MM.1S (cell line): ENCODE measurements around the gene F3.

Source experiments
- DNase-seq: peaks from one replicate; pipeline ENCODE4 v3.0.0-alpha.2; 2015
- H2AFZ ChIP-seq: fragments of 300-600 bp; sonication (generic); 2 replicates; pipeline ENCODE4 v1.6.0; 2016; ENCODE audit warnings: antibody characterized with exemption, low read length
- H3F3A ChIP-seq: fragments of 300-600 bp; sonication (generic); 2 replicates; pipeline ENCODE4 v1.6.1; 2016; ENCODE audit warnings: mild to moderate bottlenecking, antibody characterized with exemption, low read length, moderate library complexity, mixed read lengths; ENCODE audit not compliant: insufficient read depth
- H3K27ac ChIP-seq: fragments of 300-600 bp; sonication (generic); 2 replicates; pipeline ENCODE4 v1.5.1; 2016; ENCODE audit warnings: mild to moderate bottlenecking, low read length
- H3K27me3 ChIP-seq: fragments of 300-600 bp; sonication (generic); replicated peaks from 2 replicates; pipeline ENCODE4 v1.6.0; 2016; ENCODE audit warnings: low read length; ENCODE audit not compliant: insufficient read depth
- H3K36me3 ChIP-seq: fragments of 300-600 bp; sonication (generic); replicated peaks from 2 replicates; pipeline ENCODE4 v1.6.1; 2016; ENCODE audit warnings: mild to moderate bottlenecking, low read length, mixed read lengths; ENCODE audit not compliant: insufficient read depth
- H3K4me1 ChIP-seq: fragments of 300-600 bp; sonication (generic); 2 replicates; pipeline ENCODE4 v1.6.1; 2016; ENCODE audit warnings: low read length, mixed read lengths
- H3K4me2 ChIP-seq: fragments of 300-600 bp; sonication (generic); 2 replicates; pipeline ENCODE4 v1.6.0; 2016; ENCODE audit warnings: low read depth, low read length
- H3K4me3 ChIP-seq: fragments of 300-600 bp; sonication (generic); 2 replicates; pipeline ENCODE4 v1.5.1; 2016; ENCODE audit warnings: low read length, mixed read lengths
- H3K79me2 ChIP-seq: fragments of 300-600 bp; sonication (generic); 2 replicates; pipeline ENCODE4 v1.6.1; 2016; ENCODE audit warnings: mixed run types, low read length, mixed read lengths
- H3K9ac ChIP-seq: fragments of 300-600 bp; sonication (generic); 2 replicates; pipeline ENCODE4 v1.6.1; 2016; ENCODE audit warnings: low read length, mixed read lengths
- H3K9me2 ChIP-seq: fragments of 300-600 bp; sonication (generic); replicated peaks from 2 replicates; pipeline ENCODE4 v1.6.1; 2016; ENCODE audit warnings: mild to moderate bottlenecking, low read length, mixed read lengths; ENCODE audit not compliant: insufficient read depth
- H3K9me3 ChIP-seq: fragments of 300-600 bp; sonication (generic); replicated peaks from 2 replicates; pipeline ENCODE4 v1.6.1; 2016; ENCODE audit warnings: mild to moderate bottlenecking, low read length, mixed read lengths; ENCODE audit not compliant: insufficient read depth
- H4K20me1 ChIP-seq: fragments of 300-600 bp; sonication (generic); 2 replicates; pipeline ENCODE4 v1.6.1; 2016; ENCODE audit warnings: mild to moderate bottlenecking, low read length, moderate library complexity, mixed read lengths; ENCODE audit not compliant: insufficient read depth
- EZH2 ChIP-seq: fragments of 300-600 bp; sonication (generic); optimal IDR thresholded peaks from 2 replicates; pipeline ENCODE3; 2017; ENCODE audit warnings: low read depth, mild to moderate bottlenecking, antibody characterized with exemption, low read length, mixed read lengths
- EZH2phosphoT487 ChIP-seq: fragments of 300-600 bp; sonication (generic); IDR thresholded peaks from 2 replicates; pipeline ENCODE4 v1.6.1; 2018; ENCODE audit warnings: antibody characterized with exemption, low read length
- TF ChIP-seq, protein P1 (sequence below): fragments of 300-600 bp; sonication (generic); IDR thresholded peaks from 2 replicates; pipeline ENCODE4 v1.5.1; 2016; ENCODE audit warnings: antibody characterized with exemption, low read length, mixed read lengths

Gene F3

DNA sequence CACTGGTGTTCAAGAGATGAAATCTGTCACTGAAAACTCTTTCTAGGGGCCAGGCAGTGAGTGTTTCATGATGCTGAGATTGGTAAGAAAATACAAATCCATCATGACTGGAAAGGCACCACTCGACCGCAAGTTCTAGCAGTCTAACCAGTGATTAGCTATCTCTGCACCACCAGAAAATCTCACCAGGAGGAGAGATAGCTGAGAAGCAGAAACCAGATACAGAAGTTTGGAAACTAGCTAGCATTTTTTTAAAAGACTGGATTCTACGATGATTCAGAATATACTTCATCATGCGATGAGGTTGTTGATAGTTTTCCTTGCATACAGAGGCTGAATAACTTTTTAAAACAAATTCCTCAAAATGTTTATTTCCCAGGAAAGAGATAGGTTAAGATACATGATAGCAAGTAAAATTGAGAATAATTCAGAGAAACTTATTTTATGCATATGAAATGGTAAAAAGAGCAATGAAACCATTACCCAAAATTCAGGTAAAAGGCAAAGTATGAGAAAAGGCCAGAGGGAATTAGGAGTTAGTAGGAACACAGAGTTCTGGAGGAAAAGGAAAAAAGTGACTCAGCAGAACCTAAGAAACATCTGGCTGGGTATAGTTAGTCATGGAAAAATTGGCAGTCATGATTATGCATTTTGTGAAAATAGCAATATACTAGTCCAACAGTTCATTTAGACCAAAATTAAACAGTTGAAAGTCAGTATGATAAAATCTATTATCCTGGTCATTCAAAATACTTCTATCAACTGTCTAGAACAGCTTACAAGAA lies 3.3 kb upstream of the F3 start:
- Histone ChIP-seq H4K20me1 (no peaks in the 10 kb centered on the region), H3K4me2 (no peak overlapping the region), H3K79me2 (no peaks in the 10 kb centered on the region), H3K9ac (no peak overlapping the region), H3K27ac (no peak overlapping the region), H3K27me3 (no peaks in the 10 kb centered on the region), H3K9me2 (no peaks in the 10 kb centered on the region), H3K4me3 (no peak overlapping the region), H3F3A (no peaks in the 10 kb centered on the region), H3K36me3 (no peaks in the 10 kb centered on the region), H3K4me1 (no peaks in the 10 kb centered on the region), H2AFZ (no peak overlapping the region), H3K9me3 (no peaks in the 10 kb centered on the region)
- TF ChIP-seq, protein P1, sequence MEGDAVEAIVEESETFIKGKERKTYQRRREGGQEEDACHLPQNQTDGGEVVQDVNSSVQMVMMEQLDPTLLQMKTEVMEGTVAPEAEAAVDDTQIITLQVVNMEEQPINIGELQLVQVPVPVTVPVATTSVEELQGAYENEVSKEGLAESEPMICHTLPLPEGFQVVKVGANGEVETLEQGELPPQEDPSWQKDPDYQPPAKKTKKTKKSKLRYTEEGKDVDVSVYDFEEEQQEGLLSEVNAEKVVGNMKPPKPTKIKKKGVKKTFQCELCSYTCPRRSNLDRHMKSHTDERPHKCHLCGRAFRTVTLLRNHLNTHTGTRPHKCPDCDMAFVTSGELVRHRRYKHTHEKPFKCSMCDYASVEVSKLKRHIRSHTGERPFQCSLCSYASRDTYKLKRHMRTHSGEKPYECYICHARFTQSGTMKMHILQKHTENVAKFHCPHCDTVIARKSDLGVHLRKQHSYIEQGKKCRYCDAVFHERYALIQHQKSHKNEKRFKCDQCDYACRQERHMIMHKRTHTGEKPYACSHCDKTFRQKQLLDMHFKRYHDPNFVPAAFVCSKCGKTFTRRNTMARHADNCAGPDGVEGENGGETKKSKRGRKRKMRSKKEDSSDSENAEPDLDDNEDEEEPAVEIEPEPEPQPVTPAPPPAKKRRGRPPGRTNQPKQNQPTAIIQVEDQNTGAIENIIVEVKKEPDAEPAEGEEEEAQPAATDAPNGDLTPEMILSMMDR = no peak
- no peak for TF ChIP-seq EZH2
- TF ChIP-seq EZH2phosphoT487 = no peak
- DNase-seq = no peak

DNA sequence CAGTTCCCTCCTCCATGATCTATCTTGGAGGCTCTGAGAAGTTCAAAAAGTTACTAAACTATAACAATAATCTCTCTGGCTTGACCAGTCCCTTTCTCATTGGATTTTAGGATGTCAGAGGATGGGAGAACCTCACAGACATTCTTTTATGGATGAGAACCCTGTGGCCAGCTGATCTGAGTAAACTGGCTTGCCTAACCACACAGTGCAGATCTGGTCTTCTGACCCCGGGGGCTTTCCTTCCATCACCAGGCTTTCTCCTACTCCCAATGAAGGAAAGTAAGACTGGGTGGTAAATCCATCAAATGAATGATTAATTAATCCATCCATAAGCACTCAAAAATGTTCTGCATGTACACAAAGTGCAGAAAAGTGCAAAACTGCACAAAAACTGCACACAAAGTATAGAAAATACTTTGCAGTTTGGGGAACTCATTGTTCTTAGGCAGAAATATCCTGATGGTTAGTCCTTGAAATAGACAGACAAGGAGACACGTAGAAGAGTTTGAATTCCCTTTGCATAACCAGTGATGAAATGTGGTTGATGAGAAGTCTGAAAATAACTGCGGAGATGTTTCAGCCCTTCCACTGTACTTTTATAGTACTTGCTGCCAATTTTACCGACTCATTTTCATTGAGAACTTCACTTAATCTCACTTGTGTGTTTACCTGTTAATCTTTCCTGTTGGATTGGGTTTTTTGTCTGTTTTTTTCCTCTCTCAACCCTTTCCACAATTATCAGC lies 2.5 kb upstream of the F3 start:
- H3K79me2 ChIP-seq = no peaks in the 10 kb centered on the region
- DNase-seq = no peak

DNA sequence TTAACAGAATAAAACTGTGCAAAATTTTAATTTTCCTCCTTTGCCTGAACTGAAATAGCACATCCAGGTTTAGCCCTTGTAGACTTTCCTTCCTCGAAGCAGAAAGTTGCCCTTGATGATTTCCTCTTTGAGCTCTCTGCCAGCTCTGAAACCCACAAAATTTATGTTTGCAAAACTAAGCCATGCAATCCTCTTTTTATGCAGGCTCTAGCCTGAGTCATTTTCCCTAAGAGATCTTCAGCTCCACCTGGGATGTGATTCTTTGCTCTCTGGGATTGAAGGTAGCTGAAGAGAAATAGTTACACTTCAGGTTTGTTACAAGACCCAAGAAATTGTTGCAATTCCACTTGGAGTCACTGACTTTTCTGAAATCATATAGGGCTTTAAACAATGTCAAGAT lies 1.4 kb upstream of the F3 start:
- H3K4me2 ChIP-seq = peak overlapping the region; percentile 70; the same call in 1 of the 2 replicates
- no peak for DNase-seq
- no peaks in the 10 kb centered on the region for H3K9me2 ChIP-seq
- H3K9ac ChIP-seq = no peak overlapping the region
- no peak overlapping the region for H2AFZ ChIP-seq
- TF ChIP-seq EZH2 (no peak), EZH2phosphoT487 (no peak)
- TF ChIP-seq, protein P1 = no peak
- H3K4me3 ChIP-seq = 0 out of 2 replicates have a peak overlapping the region, but pooled peaks have one; percentile 71
- no peaks in the 10 kb centered on the region for H3K9me3 ChIP-seq
- H3K27me3 ChIP-seq = no peaks in the 10 kb centered on the region
- H3K79me2 ChIP-seq = no peaks in the 10 kb centered on the region
- no peaks in the 10 kb centered on the region for H3K4me1 ChIP-seq
- no peaks in the 10 kb centered on the region for H3F3A ChIP-seq
- H3K27ac ChIP-seq = no peak overlapping the region
- no peaks in the 10 kb centered on the region for H4K20me1 ChIP-seq
- H3K36me3 ChIP-seq = no peaks in the 10 kb centered on the region

More for the DNA sequence above, 2.5 kb upstream of the F3 start:
- Histone ChIP-seq H3K27me3 (no peaks in the 10 kb centered on the region), H3K4me1 (no peaks in the 10 kb centered on the region), H2AFZ (no peak overlapping the region), H3K4me2 (no peak overlapping the region), H3K9me2 (no peaks in the 10 kb centered on the region), H3K9me3 (no peaks in the 10 kb centered on the region), H3K27ac (no peak overlapping the region), H3K9ac (no peak overlapping the region), H4K20me1 (no peaks in the 10 kb centered on the region), H3F3A (no peaks in the 10 kb centered on the region), H3K36me3 (no peaks in the 10 kb centered on the region), H3K4me3 (no peak overlapping the region)
- TF ChIP-seq, protein P1 = no peak
- TF ChIP-seq EZH2phosphoT487 = no peak
- TF ChIP-seq EZH2 = no peak
